WTC11 (cell line): ENCODE results near the gene BSN.

Experiments used
- ATF2 ChIP-seq: sonication (generic); formaldehyde crosslinking; IDR thresholded peaks from 2 replicates; pipeline ENCODE4 v1.8.1; 2022; ENCODE audit warnings: low read depth, missing genetic modification reagents, borderline replicate concordance
- FOXK1 ChIP-seq: sonication (generic); formaldehyde crosslinking; IDR thresholded peaks from 2 replicates; pipeline ENCODE4 v1.8.0; 2022; ENCODE audit warnings: mild to moderate bottlenecking, moderate library complexity, missing genetic modification reagents
- NFE2L1 ChIP-seq: sonication (generic); formaldehyde crosslinking; IDR thresholded peaks from 2 replicates; pipeline ENCODE4 v1.8.1; 2023; ENCODE audit warnings: missing genetic modification reagents
- NFYB ChIP-seq: sonication (generic); formaldehyde crosslinking; conservative IDR thresholded peaks from 2 replicates; pipeline ENCODE4 v1.8.0; 2022; ENCODE audit warnings: low read depth, missing genetic modification reagents
- SP1 ChIP-seq: sonication (generic); formaldehyde crosslinking; conservative IDR thresholded peaks from 2 replicates; pipeline ENCODE4 v1.8.1; 2022; ENCODE audit warnings: missing genetic modification reagents
- TEAD4 ChIP-seq: sonication (generic); formaldehyde crosslinking; IDR thresholded peaks from 2 replicates; pipeline ENCODE4 v1.8.0; 2022; ENCODE audit warnings: mild to moderate bottlenecking, missing genetic modification reagents
- ZNF263 ChIP-seq: sonication (generic); formaldehyde crosslinking; IDR thresholded peaks from 2 replicates; pipeline ENCODE4 v1.8.1; 2022; ENCODE audit warnings: low read depth, mild to moderate bottlenecking, moderate library complexity, missing genetic modification reagents
- ZNF396 ChIP-seq: fragments of 250-450 bp; sonication (Bioruptor Pico); IDR thresholded peaks from 2 replicates; pipeline ENCODE4 v1.8.0; 2021; ENCODE audit warnings: mild to moderate bottlenecking, moderate library complexity, borderline replicate concordance
- TF ChIP-seq, protein P1 (sequence below): fragments of 200-600 bp; IDR thresholded peaks from 2 replicates; pipeline ENCODE4 v1.8.0; 2022; ENCODE audit warnings: antibody characterized with exemption
- TF ChIP-seq, protein P2 (sequence below): sonication (generic); formaldehyde crosslinking; conservative IDR thresholded peaks from 2 replicates; pipeline ENCODE4 v1.8.1; 2022; ENCODE audit warnings: mild to moderate bottlenecking, missing genetic modification reagents
- TF ChIP-seq, protein P3 (sequence below): sonication (generic); formaldehyde crosslinking; IDR thresholded peaks from 2 replicates; pipeline ENCODE4 v1.8.0; 2022; ENCODE audit warnings: mild to moderate bottlenecking, missing genetic modification reagents
- TF ChIP-seq, protein P4 (sequence below): sonication (generic); formaldehyde crosslinking; IDR thresholded peaks from 2 replicates; pipeline ENCODE4 v1.8.1; 2022; ENCODE audit warnings: mild to moderate bottlenecking, moderate library complexity, missing genetic modification reagents

GRCh38 chr3:49706456-49707112 is 152.3 kb downstream of the BSN start:
- TF ChIP-seq, protein P1, sequence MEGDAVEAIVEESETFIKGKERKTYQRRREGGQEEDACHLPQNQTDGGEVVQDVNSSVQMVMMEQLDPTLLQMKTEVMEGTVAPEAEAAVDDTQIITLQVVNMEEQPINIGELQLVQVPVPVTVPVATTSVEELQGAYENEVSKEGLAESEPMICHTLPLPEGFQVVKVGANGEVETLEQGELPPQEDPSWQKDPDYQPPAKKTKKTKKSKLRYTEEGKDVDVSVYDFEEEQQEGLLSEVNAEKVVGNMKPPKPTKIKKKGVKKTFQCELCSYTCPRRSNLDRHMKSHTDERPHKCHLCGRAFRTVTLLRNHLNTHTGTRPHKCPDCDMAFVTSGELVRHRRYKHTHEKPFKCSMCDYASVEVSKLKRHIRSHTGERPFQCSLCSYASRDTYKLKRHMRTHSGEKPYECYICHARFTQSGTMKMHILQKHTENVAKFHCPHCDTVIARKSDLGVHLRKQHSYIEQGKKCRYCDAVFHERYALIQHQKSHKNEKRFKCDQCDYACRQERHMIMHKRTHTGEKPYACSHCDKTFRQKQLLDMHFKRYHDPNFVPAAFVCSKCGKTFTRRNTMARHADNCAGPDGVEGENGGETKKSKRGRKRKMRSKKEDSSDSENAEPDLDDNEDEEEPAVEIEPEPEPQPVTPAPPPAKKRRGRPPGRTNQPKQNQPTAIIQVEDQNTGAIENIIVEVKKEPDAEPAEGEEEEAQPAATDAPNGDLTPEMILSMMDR: no peak
- no peak for TF ChIP-seq SP1
- TF ChIP-seq, protein P2, sequence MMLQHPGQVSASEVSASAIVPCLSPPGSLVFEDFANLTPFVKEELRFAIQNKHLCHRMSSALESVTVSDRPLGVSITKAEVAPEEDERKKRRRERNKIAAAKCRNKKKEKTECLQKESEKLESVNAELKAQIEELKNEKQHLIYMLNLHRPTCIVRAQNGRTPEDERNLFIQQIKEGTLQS (CRISPR knock-in tag): no peak
- TF ChIP-seq, protein P3, sequence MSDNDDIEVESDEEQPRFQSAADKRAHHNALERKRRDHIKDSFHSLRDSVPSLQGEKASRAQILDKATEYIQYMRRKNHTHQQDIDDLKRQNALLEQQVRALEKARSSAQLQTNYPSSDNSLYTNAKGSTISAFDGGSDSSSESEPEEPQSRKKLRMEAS (CRISPR knock-in tag): no peak
- TF ChIP-seq ATF2 (CRISPR knock-in tag): no peak
- TF ChIP-seq NFYB (CRISPR knock-in tag): no peak
- no peak for TF ChIP-seq ZNF263 (CRISPR knock-in tag)
- no peak for TF ChIP-seq TEAD4
- TF ChIP-seq ZNF396 (CRISPR knock-in tag): no peak
- TF ChIP-seq, protein P4, sequence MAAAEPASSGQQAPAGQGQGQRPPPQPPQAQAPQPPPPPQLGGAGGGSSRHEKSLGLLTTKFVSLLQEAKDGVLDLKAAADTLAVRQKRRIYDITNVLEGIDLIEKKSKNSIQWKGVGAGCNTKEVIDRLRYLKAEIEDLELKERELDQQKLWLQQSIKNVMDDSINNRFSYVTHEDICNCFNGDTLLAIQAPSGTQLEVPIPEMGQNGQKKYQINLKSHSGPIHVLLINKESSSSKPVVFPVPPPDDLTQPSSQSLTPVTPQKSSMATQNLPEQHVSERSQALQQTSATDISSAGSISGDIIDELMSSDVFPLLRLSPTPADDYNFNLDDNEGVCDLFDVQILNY: no peak
- no peak for TF ChIP-seq NFE2L1 (CRISPR knock-in tag)
- no peak for TF ChIP-seq FOXK1 (CRISPR knock-in tag)
